Vagina (tissue), 2 donors: Measurements from ENCODE around the gene ARID1B.

Experiments used
- POLR2A ChIP-seq, 2 donors: fragments of 450-650 bp; IDR thresholded peaks; one replicate each; pipeline ENCODE4 v1.6.1; 2017; ENCODE audit warnings: antibody characterized with exemption in 2 of 2, mild to moderate bottlenecking in 2 of 2, moderate library complexity in 2 of 2
- TF ChIP-seq, protein P1 (sequence below), 3 experiments: fragments of 450-650 bp in 2 of 3; fragments of 200-600 bp in 1 of 3; sonication (generic) in 1 of 3; IDR thresholded peaks; one replicate each; pipeline ENCODE4 v1.5.1; 2017 to 2019; ENCODE audit warnings: antibody characterized with exemption in 3 of 3, mild to moderate bottlenecking in 2 of 3, moderate library complexity in 2 of 3

GRCh38 chr6:157232161-157232895 lies 455.1 kb downstream of the ARID1B start:
- TF ChIP-seq, protein P1, sequence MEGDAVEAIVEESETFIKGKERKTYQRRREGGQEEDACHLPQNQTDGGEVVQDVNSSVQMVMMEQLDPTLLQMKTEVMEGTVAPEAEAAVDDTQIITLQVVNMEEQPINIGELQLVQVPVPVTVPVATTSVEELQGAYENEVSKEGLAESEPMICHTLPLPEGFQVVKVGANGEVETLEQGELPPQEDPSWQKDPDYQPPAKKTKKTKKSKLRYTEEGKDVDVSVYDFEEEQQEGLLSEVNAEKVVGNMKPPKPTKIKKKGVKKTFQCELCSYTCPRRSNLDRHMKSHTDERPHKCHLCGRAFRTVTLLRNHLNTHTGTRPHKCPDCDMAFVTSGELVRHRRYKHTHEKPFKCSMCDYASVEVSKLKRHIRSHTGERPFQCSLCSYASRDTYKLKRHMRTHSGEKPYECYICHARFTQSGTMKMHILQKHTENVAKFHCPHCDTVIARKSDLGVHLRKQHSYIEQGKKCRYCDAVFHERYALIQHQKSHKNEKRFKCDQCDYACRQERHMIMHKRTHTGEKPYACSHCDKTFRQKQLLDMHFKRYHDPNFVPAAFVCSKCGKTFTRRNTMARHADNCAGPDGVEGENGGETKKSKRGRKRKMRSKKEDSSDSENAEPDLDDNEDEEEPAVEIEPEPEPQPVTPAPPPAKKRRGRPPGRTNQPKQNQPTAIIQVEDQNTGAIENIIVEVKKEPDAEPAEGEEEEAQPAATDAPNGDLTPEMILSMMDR (IDR thresholded peaks at IDR 0.05), result no peak
- TF ChIP-seq POLR2A (IDR thresholded peaks at IDR 0.05), result no peak
